ENCODE results near the gene ZNF492.

The ZNF492 gene

GRCh38 chr19:22607653-22608430, 26.3 kb upstream of the ZNF492 start:
- Histone ChIP-seq H3K4me3 (ENCODE audit: low read length in 2 of 2) (peak overlapping the region in 1 of 2 donors; percentile 35), H3K79me1 (ENCODE audit: low read depth, low read length) (peaks cover 3% of the 10 kb centered on the region), H2BK5ac (ENCODE audit: low read length) (no peak overlapping the region), H3K27ac (replicated peaks; ENCODE audit: low read length) (no peak overlapping the region), H2BK15ac (ENCODE audit: low read length) (no peak overlapping the region), H3K14ac (ENCODE audit: low read length) (no peak overlapping the region), H3K9ac (ENCODE audit: low read depth, low read length, poor library complexity) (no peak overlapping the region), H3K36me3 (replicated peaks in 1 of 2; ENCODE audit: control insufficient read depth in 2 of 2, insufficient read depth in 2 of 2, low read length in 2 of 2) (no peaks in the 10 kb centered on the region), H4K91ac (ENCODE audit: low read depth, low read length, poor library complexity) (no peak overlapping the region), H2BK12ac (ENCODE audit: low read length) (no peak overlapping the region), H2AK5ac (ENCODE audit: low read depth, low read length) (no peak overlapping the region), H3K18ac (ENCODE audit: low read length) (no peak overlapping the region), H3K4ac (ENCODE audit: low read length) (no peak overlapping the region), H3K4me2 (ENCODE audit: insufficient read depth, low read length, poor library complexity, severe bottlenecking) (no peak overlapping the region), H3K23ac (ENCODE audit: low read depth, low read length, poor library complexity) (no peak overlapping the region), H2BK120ac (ENCODE audit: low read depth, low read length) (no peak overlapping the region), H2AFZ (ENCODE audit: low read length) (no peak overlapping the region), H4K8ac (ENCODE audit: low read depth, low read length) (no peak overlapping the region), H3K4me1 (ENCODE audit: control insufficient read depth in 2 of 2, insufficient read depth in 1 of 2, low read depth in 1 of 2, low read length in 2 of 2) (no peaks in the 10 kb centered on the region), H3K27me3 (ENCODE audit: control insufficient read depth in 3 of 3, insufficient read depth in 3 of 3, low read depth in 1 of 3, low read length in 3 of 3) (peaks cover 0 to 2% (median 0%) of the 10 kb centered on the region in 3 experiments), H3K9me3 (replicated peaks in 1 of 2; ENCODE audit: control insufficient read depth in 2 of 2, insufficient read depth in 1 of 2, low read depth in 1 of 2, low read length in 2 of 2) (peaks cover 0 to 77% of the 10 kb centered on the region in 2 donors)
- no peak for DNase-seq (ENCODE audit: low spot score)
- no CpG with 5 or more reads among the region's 18 CpGs for WGBS, 2 donors (ENCODE audit: extremely low coverage in 2 of 2, insufficient read length in 2 of 2, insufficient replicate concordance in 1 of 2)

DNA sequence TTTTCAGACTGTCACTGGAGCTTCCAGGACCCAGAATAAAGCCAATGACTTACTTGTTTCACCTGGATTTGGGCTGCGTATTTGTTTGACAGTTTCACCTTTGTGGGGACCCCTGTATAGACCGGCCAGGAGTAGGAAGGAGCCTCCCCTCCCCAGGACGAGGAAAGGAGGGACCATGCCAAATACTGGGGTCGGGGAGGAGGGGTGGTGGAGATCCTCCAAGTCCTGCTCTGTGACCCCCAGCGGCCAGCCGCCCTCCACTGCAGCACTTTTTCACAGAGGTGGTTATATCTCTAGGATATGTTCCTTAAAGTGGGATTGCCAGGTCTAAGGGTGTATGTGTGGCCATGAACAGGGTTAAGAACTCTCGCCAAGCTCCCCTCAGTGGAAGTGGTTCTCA, 25.7 kb upstream of the ZNF492 start:
- Histone ChIP-seq H3K18ac (ENCODE audit: low read length) (no peak overlapping the region), H2BK15ac (ENCODE audit: low read length) (no peak overlapping the region), H3K4me2 (ENCODE audit: insufficient read depth, low read length, poor library complexity, severe bottlenecking) (no peak overlapping the region), H3K14ac (ENCODE audit: low read length) (no peak overlapping the region), H3K4me1 (ENCODE audit: control insufficient read depth in 2 of 2, insufficient read depth in 1 of 2, low read depth in 1 of 2, low read length in 2 of 2) (no peaks in the 10 kb centered on the region), H3K79me1 (ENCODE audit: low read depth, low read length) (peaks cover 3% of the 10 kb centered on the region), H2BK120ac (ENCODE audit: low read depth, low read length) (no peak overlapping the region), H2BK12ac (ENCODE audit: low read length) (no peak overlapping the region), H3K9me3 (replicated peaks in 1 of 2; ENCODE audit: control insufficient read depth in 2 of 2, insufficient read depth in 1 of 2, low read depth in 1 of 2, low read length in 2 of 2) (peaks cover 0 to 71% of the 10 kb centered on the region in 2 donors), H2AK5ac (ENCODE audit: low read depth, low read length) (no peak overlapping the region), H3K36me3 (replicated peaks in 1 of 2; ENCODE audit: control insufficient read depth in 2 of 2, insufficient read depth in 2 of 2, low read length in 2 of 2) (no peaks in the 10 kb centered on the region), H4K91ac (ENCODE audit: low read depth, low read length, poor library complexity) (no peak overlapping the region), H2AFZ (ENCODE audit: low read length) (no peak overlapping the region), H3K4me3 (ENCODE audit: low read length in 2 of 2) (no peak overlapping the region), H4K8ac (ENCODE audit: low read depth, low read length) (no peak overlapping the region), H3K27me3 (ENCODE audit: control insufficient read depth in 3 of 3, insufficient read depth in 3 of 3, low read depth in 1 of 3, low read length in 3 of 3) (peaks cover 0 to 2% (median 0%) of the 10 kb centered on the region in 3 experiments), H2BK5ac (ENCODE audit: low read length) (no peak overlapping the region), H3K9ac (ENCODE audit: low read depth, low read length, poor library complexity) (no peak overlapping the region), H3K23ac (ENCODE audit: low read depth, low read length, poor library complexity) (no peak overlapping the region), H3K4ac (ENCODE audit: low read length) (no peak overlapping the region), H3K27ac (replicated peaks; ENCODE audit: low read length) (no peak overlapping the region)
- WGBS, 2 donors (ENCODE audit: extremely low coverage in 2 of 2, insufficient read length in 2 of 2, insufficient replicate concordance in 1 of 2), result no CpG with 5 or more reads among the region's 7 CpGs
- no peak for DNase-seq (ENCODE audit: low spot score)

DNA sequence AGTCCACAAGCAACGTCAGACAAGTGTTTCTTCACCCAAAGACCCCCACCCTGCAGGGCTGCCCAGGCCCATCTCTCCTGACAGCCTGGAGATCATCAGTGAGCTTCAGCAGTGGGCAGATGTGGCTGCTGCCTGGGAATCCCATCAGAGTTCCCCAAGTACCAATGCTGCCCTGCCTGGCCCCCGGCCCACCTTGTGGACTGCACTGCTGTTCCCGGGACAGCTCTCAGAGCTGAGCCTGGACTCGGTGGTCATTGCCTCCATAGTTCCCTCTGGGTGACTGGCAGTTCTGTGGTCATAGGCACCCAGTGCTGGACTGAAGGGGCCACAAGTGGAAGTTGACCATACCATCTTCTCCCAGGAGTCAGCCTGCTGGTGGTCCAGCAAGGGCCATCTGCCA, 24.5 kb upstream of the ZNF492 start:
- no peak overlapping the region for H4K91ac ChIP-seq (ENCODE audit: low read depth, low read length, poor library complexity)
- H2BK5ac ChIP-seq (ENCODE audit: low read length), result no peak overlapping the region
- WGBS, 2 donors (ENCODE audit: extremely low coverage in 2 of 2, insufficient read length in 2 of 2, insufficient replicate concordance in 1 of 2), result no CpG with 5 or more reads among the region's 4 CpGs
- no peak overlapping the region for H3K27ac ChIP-seq (replicated peaks; ENCODE audit: low read length)
- H3K18ac ChIP-seq (ENCODE audit: low read length), result no peak overlapping the region
- no peak overlapping the region for H2AK5ac ChIP-seq (ENCODE audit: low read depth, low read length)
- H3K9me3 ChIP-seq (replicated peaks in 1 of 2; ENCODE audit: control insufficient read depth in 2 of 2, insufficient read depth in 1 of 2, low read depth in 1 of 2, low read length in 2 of 2), result peaks cover 0 to 63% of the 10 kb centered on the region in 2 donors
- H3K4me3 ChIP-seq (ENCODE audit: low read length in 2 of 2), result peak overlapping the region in 1 of 2 donors; percentile 25
- no peak overlapping the region for H2BK15ac ChIP-seq (ENCODE audit: low read length)
- H3K4me2 ChIP-seq (ENCODE audit: insufficient read depth, low read length, poor library complexity, severe bottlenecking), result no peak overlapping the region
- no peaks in the 10 kb centered on the region for H3K36me3 ChIP-seq (replicated peaks in 1 of 2; ENCODE audit: control insufficient read depth in 2 of 2, insufficient read depth in 2 of 2, low read length in 2 of 2)
- H3K23ac ChIP-seq (ENCODE audit: low read depth, low read length, poor library complexity), result no peak overlapping the region
- no peak overlapping the region for H3K4ac ChIP-seq (ENCODE audit: low read length)
- no peaks in the 10 kb centered on the region for H3K4me1 ChIP-seq (ENCODE audit: control insufficient read depth in 2 of 2, insufficient read depth in 1 of 2, low read depth in 1 of 2, low read length in 2 of 2)
- H3K9ac ChIP-seq (ENCODE audit: low read depth, low read length, poor library complexity), result no peak overlapping the region
- H3K79me1 ChIP-seq (ENCODE audit: low read depth, low read length), result peaks cover 2% of the 10 kb centered on the region
- no peak overlapping the region for H2AFZ ChIP-seq (ENCODE audit: low read length)
- H3K27me3 ChIP-seq (ENCODE audit: control insufficient read depth in 3 of 3, insufficient read depth in 3 of 3, low read depth in 1 of 3, low read length in 3 of 3), result peaks cover 0 to 2% (median 0%) of the 10 kb centered on the region in 3 experiments
- H2BK12ac ChIP-seq (ENCODE audit: low read length), result no peak overlapping the region
- no peak overlapping the region for H2BK120ac ChIP-seq (ENCODE audit: low read depth, low read length)
- H3K14ac ChIP-seq (ENCODE audit: low read length), result no peak overlapping the region
- H4K8ac ChIP-seq (ENCODE audit: low read depth, low read length), result no peak overlapping the region
- no peak for DNase-seq (ENCODE audit: low spot score)

DNA sequence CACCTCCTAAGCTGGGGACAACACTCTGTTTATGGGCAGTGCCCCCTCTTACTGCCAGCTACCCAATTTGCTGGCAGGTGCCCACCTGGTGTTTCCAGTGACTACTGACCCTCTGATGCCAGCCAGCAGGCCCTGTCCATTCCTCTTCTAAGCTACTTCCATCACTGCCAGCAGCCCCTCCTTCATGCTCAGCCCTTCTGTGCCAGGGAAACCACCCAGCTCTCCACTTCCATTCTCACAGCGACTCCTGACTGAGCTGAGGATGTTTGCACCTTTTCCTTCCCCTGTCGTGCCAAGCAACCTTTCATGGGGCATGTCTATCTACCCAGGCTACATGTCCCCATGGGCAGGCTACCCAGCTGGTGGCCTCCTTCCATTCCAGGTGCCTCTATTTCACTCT, 24.0 kb upstream of the ZNF492 start:
- no CpG with 5 or more reads among the region's 2 CpGs for WGBS, 2 donors (ENCODE audit: extremely low coverage in 2 of 2, insufficient read length in 2 of 2, insufficient replicate concordance in 1 of 2)
- no peak overlapping the region for H4K91ac ChIP-seq (ENCODE audit: low read depth, low read length, poor library complexity)
- no peaks in the 10 kb centered on the region for H3K4me1 ChIP-seq (ENCODE audit: control insufficient read depth in 2 of 2, insufficient read depth in 1 of 2, low read depth in 1 of 2, low read length in 2 of 2)
- no peaks in the 10 kb centered on the region for H3K36me3 ChIP-seq (replicated peaks in 1 of 2; ENCODE audit: control insufficient read depth in 2 of 2, insufficient read depth in 2 of 2, low read length in 2 of 2)
- no peak for DNase-seq (ENCODE audit: low spot score)
- no peak overlapping the region for H2BK120ac ChIP-seq (ENCODE audit: low read depth, low read length)
- H3K4ac ChIP-seq (ENCODE audit: low read length), result no peak overlapping the region
- H3K4me2 ChIP-seq (ENCODE audit: insufficient read depth, low read length, poor library complexity, severe bottlenecking), result no peak overlapping the region
- H3K9me3 ChIP-seq (replicated peaks in 1 of 2; ENCODE audit: control insufficient read depth in 2 of 2, insufficient read depth in 1 of 2, low read depth in 1 of 2, low read length in 2 of 2), result peaks cover 0 to 59% of the 10 kb centered on the region in 2 donors
- H3K4me3 ChIP-seq (ENCODE audit: low read length in 2 of 2), result peak overlapping the region in 1 of 2 donors; percentile 21
- no peak overlapping the region for H3K9ac ChIP-seq (ENCODE audit: low read depth, low read length, poor library complexity)
- H2AK5ac ChIP-seq (ENCODE audit: low read depth, low read length), result no peak overlapping the region
- H2BK12ac ChIP-seq (ENCODE audit: low read length), result no peak overlapping the region
- no peak overlapping the region for H3K14ac ChIP-seq (ENCODE audit: low read length)
- no peak overlapping the region for H3K18ac ChIP-seq (ENCODE audit: low read length)
- peaks cover 0 to 2% (median 0%) of the 10 kb centered on the region in 3 experiments for H3K27me3 ChIP-seq (ENCODE audit: control insufficient read depth in 3 of 3, insufficient read depth in 3 of 3, low read depth in 1 of 3, low read length in 3 of 3)
- H2BK5ac ChIP-seq (ENCODE audit: low read length), result no peak overlapping the region
- H3K79me1 ChIP-seq (ENCODE audit: low read depth, low read length), result peaks cover 1% of the 10 kb centered on the region
- H3K23ac ChIP-seq (ENCODE audit: low read depth, low read length, poor library complexity), result no peak overlapping the region
- H3K27ac ChIP-seq (replicated peaks; ENCODE audit: low read length), result no peak overlapping the region
- no peak overlapping the region for H2BK15ac ChIP-seq (ENCODE audit: low read length)
- no peak overlapping the region for H4K8ac ChIP-seq (ENCODE audit: low read depth, low read length)
- no peak overlapping the region for H2AFZ ChIP-seq (ENCODE audit: low read length)
